Nucleus accumbens (tissue), 56 donors: Measurements from ENCODE around the gene TRMU.
"Not testable (repeated sequence)": the region's sequence is repeated elsewhere in the genome, so short reads cannot be mapped to it uniquely, and the experiment has no call there.

ENCODE experiments used
- DNase-seq, 56 donors: peaks; one replicate each; lab custom pipeline; 2025; lab: John Stamatoyannopoulos, UW

Gene TRMU

DNA sequence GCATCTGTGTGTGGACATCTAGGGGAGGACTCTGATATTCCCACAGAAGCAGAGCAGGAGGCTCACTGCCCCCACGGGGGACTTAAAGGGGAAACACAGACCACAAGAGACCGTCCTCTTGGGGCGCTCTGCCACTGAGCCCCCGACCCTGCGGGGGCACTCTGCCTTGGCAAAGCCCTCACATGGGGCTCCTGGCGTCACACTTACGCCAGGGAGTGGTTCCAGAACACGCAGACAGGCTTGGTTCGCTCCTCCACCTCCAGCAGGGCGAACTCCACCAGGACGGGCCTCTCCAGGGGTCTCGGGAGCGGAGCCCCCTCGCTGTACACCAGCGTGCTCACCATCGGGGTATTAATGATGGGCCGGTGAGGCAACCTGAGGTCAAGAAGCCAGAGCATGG, 45.1 kb downstream of the TRMU start:
- no peak for DNase-seq

DNA sequence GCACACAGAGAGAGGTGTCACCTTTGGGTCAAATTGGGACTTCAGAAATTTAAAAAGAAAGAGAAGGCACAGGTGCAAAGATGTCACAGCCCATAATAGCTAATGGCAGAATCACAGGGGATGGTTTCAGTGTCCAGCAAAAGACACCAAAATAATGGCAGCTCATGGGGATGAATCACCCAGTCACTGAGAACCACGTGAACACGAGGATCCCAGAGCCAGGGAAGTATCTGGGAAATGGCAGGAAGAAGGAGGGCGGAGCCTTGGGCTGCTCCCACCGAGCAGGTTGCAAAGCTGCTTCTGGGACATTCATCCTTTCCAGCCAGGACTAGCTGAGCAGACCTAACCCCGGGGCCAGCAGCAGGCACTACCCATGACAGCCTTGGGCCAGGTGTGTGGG, 45.6 kb downstream of the TRMU start:
- DNase-seq: no peak

DNA sequence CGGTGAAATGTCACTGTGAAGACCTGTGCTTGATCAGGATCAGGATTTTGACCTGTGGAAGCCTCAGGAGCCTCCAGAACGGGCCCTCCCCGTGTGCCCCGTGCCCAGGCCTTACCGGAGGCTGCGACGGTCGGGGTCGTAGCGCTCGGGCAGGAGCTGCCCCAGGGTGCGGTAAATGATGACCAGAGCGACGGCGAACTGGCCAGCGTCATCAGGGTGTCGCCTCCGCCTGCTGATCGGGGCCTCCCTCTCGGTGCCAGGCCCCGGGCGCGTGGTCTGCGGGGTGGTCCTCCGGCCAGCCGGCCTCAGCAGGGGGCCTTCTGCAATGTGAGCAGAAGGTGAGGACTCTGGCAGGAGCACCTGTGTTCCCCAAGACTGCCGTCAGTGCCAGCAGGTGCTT, 46.2 kb downstream of the TRMU start:
- no peak for DNase-seq

DNA sequence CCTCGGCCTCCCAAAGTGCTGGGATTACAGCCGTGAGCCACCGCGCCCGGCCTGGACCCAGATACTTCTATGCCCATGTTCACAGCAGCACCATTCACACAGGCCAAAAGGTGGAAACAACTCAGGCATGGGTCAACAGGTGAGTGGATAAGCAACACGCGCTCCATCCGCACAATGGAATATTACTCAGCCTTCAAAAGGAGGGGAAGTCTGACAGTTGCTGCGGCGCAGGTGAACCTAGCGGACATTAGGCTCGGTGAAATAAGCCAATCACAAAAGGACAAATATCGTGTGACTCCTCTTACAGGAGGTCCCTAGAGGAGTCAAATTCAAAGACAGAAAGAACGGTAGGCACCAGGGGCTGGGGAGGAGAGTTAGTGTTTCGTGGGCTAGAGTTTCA, 47.0 kb downstream of the TRMU start:
- DNase-seq: no peak

DNA sequence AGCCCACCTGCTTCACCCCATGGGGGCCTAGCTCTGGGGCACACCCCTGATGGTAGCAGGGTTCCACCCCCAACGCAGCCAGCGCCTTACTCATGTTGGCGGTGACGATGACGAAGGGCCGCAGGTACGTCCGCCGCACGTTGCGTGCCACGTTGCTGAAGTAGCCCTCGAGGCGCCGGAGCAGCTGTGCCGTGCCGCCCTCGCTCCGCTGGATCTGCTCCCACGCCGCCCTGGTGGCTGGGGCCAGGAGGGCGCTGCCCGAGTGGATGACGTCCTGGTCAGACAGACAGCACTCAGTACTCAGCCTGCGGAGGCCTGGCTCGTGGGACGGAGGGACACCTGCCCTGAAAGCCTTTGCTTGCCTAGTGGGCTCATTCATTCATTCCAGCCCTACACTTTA, 50.8 kb downstream of the TRMU start:
- no peak for DNase-seq

DNA sequence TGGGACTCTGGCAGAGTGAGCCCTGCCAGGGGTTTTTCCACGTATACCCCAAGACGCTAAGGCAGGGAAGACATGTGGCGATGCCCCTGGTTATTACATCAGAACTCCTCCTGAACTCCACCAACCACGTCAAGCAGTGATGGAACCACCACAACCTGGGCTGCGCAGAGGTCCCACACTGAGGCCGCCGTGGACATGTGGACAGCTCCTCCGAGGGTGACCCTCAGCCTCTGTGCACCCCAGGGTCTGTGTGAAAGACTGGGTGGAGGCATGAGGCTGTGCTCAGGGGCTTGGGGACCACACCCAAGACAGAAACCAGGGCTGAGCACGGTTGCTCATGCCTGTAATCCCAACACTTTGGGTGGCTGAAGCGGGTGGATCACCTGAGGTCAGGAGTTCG, 52.2 kb downstream of the TRMU start:
- no peak for DNase-seq

DNA sequence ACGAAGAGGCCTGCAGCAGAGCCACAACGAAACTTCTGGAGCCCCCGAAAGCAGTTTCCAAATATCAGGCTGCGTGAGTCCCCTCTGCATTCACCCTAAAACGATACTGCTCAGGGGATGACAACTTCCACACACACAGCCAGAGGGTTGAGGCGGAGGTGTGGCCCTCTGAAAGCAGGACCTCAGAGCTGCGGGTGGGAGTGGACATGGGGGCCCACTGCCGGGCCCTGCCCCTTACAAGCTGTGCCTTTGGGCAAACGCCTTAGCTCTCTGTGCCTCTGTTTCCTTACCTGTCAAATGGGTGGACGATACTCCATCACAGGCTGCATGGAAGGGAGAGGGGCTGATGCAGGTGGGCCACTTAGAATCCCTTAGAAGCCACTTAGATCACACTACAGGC, 53.1 kb downstream of the TRMU start:
- no peak for DNase-seq

DNA sequence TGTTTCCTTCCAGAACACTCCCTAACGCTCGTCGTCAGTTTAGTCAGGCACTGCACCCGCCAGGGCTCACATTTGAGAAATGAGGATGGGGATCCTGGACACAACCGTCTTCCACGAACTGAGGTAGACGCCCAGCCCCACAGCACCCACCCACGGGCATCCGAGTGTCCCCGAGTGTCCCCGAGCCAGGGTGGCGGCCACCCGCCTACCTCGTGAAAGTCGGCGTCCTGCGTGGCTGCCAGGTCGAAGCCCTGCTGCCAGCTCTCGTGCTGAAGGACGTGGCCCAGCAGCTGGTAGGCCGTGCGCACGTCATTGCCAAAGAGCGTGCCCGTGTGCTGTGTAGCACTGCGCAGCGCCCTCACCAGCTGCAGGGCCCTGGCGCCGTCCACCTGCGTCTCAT, 53.6 kb downstream of the TRMU start:
- DNase-seq: no peak

DNA sequence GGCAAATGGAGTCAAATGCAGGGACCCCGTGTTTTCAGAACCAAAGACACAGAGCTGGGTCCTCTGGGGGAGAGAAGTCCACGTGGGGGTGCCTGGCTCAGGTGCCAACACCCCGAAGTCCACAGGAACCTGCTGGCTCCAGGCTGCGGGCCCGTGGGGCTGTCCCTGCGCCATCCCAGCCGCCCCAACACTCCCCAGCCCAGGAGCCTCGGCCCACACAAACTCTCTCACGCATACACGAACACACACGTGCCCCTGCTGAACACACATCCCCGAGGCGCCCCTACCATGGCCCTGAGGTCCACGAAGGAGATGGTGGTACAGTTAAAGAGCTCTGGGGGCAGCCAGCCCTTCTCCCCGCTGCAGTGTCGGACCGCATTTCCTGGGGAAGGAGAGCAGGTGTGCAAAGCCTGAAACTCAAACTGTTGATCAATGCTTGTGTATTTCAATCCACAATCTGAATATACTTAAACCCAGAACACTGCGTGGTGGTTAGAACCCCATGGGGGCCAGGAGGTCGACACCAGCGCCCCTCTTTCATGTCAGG, 54.7 kb downstream of the TRMU start:
- DNase-seq: no peak

DNA sequence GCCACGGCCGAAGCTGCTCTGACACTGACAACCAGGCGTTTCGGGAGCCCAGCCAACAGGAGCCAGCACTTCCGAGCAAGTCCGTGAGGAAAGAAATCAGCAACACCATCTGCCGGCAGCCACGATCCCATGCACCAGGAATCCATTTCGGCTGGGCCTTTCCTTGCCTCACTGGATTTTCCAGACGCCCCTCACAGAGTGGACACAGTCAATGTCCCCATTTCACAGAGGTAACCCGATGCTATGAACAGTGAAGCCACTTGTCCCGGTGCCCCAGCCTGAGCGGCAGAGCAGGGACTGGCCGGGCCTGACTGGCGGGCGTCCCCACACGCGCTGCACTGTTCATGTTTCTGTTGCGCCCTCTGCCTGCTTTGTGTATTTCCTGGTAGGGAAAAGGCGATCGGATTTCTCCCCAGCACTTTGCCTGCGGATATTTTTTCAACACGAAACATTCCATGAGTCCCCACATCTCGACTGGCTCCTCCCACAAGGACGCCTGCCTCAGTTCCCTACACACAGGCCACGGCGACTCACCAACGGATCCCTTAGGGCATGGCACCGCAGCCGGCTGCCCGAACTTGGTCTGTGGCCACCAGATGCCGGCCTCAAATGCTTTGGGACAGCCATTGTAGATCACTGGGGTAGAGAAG, 55.3 kb downstream of the TRMU start:
- peak in 5 of 56 donors; percentile 1 to 34 (median 9) for DNase-seq

DNA sequence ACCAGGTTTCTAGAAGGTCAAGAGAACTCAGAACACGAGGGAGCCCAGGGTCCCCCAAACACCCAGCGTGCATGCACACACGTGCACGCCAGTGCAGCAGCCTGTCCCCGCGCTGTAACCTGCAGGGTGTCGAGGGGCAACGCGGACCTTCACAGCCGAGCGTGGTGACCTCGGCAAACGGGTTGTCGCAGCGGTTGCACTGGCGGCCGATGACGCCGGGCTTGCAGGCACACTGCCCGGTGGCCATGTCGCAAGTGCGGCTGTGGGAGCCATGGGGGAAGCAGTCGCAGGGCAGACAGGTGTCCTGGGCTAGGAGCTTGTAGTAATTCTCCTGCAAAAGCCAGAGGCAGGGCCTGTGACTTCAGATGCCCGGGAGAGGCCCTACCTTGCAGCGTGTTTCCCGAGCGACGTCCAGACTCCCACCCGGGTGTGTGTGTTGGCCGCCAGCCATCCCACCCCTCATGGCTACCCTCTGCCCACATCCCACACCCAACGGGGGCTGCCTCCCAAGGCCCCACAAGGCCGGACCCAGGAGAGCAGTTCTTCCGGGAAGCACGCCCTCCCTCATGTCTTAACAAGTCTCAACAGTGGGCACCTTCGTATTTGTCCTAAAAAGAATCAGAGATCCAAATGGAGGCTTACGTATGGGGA, 56.1 kb downstream of the TRMU start:
- DNase-seq: no peak

DNA sequence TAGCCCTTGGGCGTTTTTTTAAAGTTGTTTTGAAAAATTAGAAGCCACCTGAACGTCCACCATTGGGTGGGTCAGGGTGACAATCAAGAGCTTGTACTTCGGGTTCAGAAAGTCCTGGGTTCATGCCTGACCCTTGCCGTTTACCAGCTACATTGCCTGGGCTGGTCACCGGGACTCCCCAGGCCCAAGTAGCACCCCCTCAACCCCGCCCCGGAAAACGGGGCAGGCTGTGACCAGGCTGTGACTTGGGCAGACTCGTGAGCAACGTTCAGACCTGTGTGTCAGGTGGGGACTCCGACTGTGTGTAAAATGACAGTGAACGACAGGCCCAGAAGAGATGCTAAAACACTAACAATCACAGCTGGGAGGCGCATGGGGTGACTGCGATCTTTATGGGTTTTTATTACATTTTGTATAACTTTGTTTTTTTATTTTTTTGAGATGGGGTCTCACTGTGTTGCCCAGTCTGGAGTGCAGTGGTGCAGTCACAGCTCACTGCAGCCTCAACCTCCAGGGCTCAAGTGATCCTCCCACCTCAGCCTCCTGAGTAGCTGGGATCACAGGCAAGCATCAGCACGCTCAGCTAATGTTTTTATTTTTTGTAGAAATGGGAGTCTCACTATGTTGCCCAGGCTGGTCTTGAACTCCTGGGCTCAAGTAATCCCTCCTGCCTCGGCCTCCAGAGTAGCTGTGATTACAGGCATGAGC, 56.8 kb downstream of the TRMU start:
- no peak for DNase-seq

DNA sequence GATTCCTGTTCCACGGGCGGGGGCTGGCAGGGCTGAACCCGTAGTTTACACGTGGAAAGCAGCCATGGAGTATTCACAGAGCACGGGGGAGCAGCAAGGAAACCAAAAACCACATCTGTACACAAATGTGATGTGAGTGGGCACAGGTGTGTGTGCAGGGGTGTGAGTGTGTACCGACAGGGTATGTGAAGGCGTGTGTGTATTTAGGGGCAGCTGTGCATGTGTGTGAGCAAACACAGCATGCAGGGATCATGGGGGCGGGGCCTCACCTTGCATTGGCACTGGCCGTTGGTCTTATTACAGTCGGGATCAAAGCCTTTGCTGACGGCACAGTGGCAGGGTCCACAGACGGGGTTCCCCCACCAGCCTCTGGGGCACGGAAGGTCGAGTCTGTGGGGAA, 58.4 kb downstream of the TRMU start:
- no peak for DNase-seq

DNA sequence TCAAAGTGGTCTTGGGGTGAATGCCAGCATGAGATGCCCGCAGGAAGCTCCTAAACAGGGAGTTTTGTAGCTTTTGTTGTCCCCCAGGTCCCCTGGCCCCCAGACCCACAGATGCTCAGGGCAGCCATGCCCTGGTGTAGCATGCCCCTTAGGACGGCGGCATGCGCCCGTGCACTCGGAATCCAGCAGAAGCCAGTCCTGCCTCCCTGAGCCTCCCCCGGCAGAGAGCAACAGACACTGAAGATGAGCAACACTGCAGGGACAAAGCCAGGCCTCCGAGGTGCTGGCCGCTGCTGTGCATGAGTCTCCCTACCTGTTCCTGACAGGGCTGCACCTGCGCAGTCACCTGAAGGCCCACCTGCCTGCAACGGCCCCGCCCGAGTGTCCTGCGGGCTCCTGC, 59.1 kb downstream of the TRMU start:
- DNase-seq: no peak

DNA sequence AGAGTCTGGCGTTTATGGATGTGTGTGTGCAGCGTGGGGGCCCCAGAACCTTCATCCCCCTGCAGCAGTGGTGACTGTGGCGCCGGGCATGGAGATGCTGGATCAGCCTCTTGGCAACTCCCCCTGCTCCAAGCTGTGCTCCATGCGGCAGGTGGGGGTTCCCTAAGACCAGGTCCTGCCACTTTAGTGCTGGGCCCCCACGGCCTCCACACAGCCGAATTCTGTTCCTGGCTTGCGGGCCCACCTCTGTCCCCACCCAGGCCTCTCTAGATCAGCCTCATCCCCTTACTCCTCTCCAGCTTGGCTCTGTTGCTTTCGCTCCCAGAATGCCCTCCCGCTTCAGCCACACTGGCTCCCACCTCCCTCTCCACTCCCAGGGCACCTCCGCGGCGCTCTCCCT, 59.6 kb downstream of the TRMU start:
- no peak for DNase-seq

DNA sequence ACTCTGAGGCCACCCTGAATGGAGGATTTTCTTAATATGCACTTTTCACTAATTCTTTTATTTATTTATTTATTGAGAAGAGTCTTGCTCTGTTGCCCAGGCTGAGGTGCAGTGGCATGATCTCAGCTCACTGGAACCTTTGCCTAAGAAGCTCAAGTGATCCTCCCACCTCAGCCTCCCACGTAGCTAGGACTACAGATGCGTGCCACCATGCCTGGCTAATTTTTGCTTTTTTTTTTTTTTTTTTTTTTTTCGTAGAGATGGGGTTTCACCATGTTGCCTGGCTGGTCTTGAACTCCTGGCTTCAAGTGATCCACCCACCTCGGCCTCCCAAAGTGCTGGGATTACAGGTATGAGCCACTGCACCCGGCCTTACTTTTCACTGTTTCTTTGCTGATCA, 61.5 kb downstream of the TRMU start:
- not testable (repeated sequence) for DNase-seq

DNA sequence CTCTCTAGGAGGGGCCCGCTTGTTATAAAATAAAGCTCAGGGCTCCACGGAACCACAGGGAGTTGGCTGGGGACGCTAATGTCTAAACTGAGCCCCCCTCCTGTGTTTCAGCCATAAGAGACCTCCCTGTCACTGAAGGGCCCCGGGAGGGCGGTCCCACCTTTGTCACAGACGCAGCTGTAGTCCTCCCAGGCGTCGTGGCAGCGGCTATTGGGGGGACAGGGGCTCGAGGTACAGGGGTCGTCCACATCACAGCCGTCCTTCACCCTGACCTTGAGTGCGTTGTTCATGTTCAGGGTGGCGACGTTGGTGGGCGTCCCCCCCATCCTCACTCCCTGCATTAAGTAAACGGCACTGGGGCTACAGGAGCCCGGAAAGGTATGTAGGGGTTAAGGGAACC, 62.0 kb downstream of the TRMU start:
- no peak for DNase-seq

DNA sequence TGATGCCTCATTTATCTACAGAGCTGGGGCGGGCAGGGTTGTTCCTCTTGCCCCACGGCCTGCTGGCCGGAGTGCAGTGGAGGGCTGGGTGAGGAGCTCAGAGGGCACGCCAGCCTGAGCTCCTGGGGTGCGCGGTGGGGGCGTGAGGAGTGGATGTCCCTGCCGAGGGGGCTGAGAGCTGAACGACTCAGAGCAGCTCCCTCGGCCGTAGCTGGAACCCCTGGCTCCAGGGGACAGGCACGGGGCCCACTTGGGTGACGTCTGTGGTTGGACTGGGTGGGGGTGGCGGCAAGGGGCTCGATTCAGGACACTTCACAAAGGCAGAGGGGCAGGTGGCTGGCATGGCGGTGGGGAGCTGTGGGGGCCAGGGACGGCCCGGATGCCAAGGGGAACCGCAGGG, 62.4 kb downstream of the TRMU start:
- no peak for DNase-seq

DNA sequence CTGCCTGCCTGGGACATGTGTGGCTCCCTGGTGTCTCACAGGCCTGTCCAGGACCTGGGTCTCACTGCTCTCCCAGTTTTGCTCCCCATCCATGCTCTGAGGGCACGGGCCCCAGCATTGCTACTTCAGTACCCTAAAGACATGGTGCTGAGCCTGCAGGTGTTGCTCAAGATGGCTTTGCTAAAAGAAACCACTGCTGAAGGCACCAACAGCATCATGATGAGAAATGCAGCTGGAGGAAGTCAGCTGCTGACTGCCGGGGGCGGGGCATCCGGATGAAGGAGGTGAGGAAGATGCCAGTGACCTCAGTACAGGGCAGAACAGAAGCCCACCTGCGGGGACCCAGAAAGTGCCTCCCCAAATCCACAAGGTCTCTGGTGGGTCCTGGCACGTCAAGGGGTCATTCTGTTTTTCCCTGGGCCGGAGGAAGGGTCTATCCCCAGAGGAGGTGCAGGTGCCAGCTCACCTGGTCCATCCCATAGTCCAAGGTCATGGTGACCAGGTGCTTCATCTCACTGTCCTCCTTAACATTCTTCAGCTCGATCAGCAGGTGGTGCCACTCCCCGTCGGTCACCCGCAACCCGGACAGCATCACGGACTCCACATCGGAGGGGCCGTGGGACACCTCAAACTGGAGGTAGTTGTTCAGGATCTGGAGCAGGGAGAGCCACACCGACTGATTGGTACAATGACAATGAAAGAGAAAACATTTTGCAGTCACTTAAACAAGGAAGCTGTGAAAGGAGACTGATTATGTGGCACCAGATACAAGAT, 63.9 kb downstream of the TRMU start:
- no peak for DNase-seq

DNA sequence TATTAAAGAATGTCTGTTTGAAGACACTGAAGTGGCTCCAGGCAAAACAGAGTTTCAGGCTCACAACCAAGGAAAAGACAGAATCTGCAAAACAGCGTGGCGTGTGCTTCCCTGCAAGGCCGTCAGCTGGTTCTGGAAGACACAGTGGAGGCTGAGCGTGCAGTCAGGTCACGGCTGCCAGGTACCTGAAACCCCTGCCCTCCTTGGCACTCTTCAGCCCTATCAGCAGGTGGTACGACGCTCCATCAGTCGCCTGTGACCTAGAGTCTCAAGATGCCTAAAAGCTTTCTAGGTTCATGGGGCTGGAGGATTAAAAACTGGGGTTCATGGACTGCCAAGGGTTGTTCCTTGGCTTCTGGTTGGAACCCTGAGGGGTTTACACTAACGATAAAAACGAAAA, 65.9 kb downstream of the TRMU start:
- DNase-seq: no peak

DNA sequence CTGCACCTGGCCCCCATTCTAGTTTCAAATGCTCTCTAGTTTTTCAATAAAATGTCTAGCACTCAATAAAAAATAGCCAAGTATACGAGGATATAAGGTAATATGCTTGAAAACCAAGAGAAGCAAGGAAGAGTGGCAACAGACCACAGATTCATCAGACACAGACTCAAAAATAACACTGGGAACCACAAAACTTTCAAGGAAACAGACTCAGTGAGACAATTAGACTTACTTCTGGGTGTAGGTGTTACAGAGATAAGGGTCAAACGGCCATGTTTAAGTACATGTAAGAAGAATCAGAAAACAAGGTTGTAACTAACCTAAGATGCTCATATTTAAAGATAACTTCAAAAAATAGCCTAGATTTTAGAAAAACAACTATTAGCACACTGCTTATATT, 67.0 kb downstream of the TRMU start:
- DNase-seq: no peak
